ENCODE data around the gene ANGPT4.

DNA sequence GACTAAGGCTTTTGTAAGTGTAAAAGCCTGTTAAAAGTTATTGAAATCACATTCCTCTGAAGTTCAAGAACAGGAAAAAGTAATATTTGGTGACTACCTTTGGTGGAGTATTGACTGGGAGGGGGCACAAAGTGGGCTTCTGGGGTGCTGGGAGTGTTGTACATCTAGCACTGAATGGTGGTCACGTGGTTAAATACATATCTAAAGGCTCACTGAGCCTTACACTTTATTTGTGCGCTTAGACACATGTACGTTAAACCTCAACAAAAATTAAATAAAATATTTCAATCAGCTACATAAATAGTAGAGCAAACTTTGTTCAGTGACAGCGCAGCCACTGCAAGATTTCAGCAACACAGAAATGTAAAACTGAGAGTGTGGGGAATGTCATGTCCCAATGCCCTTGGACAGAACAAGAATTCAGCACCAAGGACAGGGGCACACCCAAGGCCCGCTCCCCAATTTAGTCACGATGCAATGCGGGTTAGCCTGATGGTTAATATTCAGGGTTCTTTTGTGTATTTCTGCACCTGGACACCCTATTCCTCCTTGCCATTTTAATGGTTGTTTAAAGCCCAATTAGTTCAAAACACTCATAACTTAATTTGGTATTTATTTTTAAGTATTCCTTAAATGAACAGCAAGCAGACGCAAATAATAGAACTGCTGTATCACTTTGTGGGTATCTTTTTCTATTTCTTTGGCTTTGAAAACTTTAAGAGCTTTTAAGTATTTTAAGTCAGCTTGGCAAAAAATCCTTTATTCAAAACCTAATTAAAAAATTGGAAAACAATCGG lies 37.4 kb downstream of the ANGPT4 start:
- TF ChIP-seq CTCF (IDR thresholded peaks at IDR 0.05) (no peak), POLR2A (IDR thresholded peaks at IDR 0.05) (no peak)

Measured in body of pancreas (tissue), 4 donors.